ENCODE data around the gene TUBGCP3. TPM values are rescaled to one million over a fixed set of nuclear protein-coding genes. Genes with fewer than 3 reads are reported as not detected.

The TUBGCP3 gene
- total and polyA plus RNA-seq, 2 experiments from 2014 or later, result 12.5 to 12.9 TPM

GRCh38 chr13:112624602-112625430 lies 36.9 kb upstream of the TUBGCP3 start:
- no peak for TF ChIP-seq CTCF (IDR thresholded peaks at IDR 0.05; ENCODE audit: low read depth, low read length)
- H3K4me3 ChIP-seq, result no peak overlapping the region
- DNase-seq (ENCODE audit: low read depth in 1 of 2, low spot score in 1 of 2), result no peak
- peaks cover 11% of the 10 kb centered on the region for H3K27me3 ChIP-seq
- no peaks in the 10 kb centered on the region for H3K36me3 ChIP-seq
- H3K9me3 ChIP-seq (ENCODE audit: low read depth), result no peaks in the 10 kb centered on the region
- H3K27ac ChIP-seq, result no peak overlapping the region
- H3K4me1 ChIP-seq (ENCODE audit: low read depth), result no peaks in the 10 kb centered on the region

GRCh38 chr13:112624040-112624439 lies 36.1 kb upstream of the TUBGCP3 start:
- no peaks in the 10 kb centered on the region for H3K9me3 ChIP-seq (ENCODE audit: low read depth)
- H3K4me3 ChIP-seq, result no peak overlapping the region
- H3K4me1 ChIP-seq (ENCODE audit: low read depth), result no peaks in the 10 kb centered on the region
- no peak for DNase-seq (ENCODE audit: low read depth in 1 of 2, low spot score in 1 of 2)
- H3K27me3 ChIP-seq, result peaks cover 11% of the 10 kb centered on the region
- no peak for TF ChIP-seq CTCF (IDR thresholded peaks at IDR 0.05; ENCODE audit: low read depth, low read length)
- no peak overlapping the region for H3K27ac ChIP-seq
- H3K36me3 ChIP-seq, result no peaks in the 10 kb centered on the region

- no peaks in the 10 kb centered on the region for H3K9me3 ChIP-seq (ENCODE audit: low read depth)
Measured at GRCh38 chr13:112623051-112623711, 35.2 kb upstream of the TUBGCP3 start.

GRCh38 chr13:112622375-112622774 lies 34.4 kb upstream of the TUBGCP3 start:
- Histone ChIP-seq H3K4me1 (ENCODE audit: low read depth) (no peaks in the 10 kb centered on the region), H3K27me3 (peaks cover 11% of the 10 kb centered on the region), H3K4me3 (no peak overlapping the region), H3K9me3 (ENCODE audit: low read depth) (no peaks in the 10 kb centered on the region), H3K36me3 (no peaks in the 10 kb centered on the region), H3K27ac (no peak overlapping the region)
- TF ChIP-seq CTCF (IDR thresholded peaks at IDR 0.05; ENCODE audit: low read depth, low read length), result no peak
- DNase-seq (ENCODE audit: low read depth in 1 of 2, low spot score in 1 of 2), result no peak

More at GRCh38 chr13:112623051-112623711, 35.2 kb upstream of the TUBGCP3 start:
- no peak overlapping the region for H3K4me3 ChIP-seq
- TF ChIP-seq CTCF (IDR thresholded peaks at IDR 0.05; ENCODE audit: low read depth, low read length), result no peak
- H3K27ac ChIP-seq, result no peak overlapping the region
- peaks cover 11% of the 10 kb centered on the region for H3K27me3 ChIP-seq
- no peak for DNase-seq (ENCODE audit: low read depth in 1 of 2, low spot score in 1 of 2)
- no peaks in the 10 kb centered on the region for H3K36me3 ChIP-seq
- no peaks in the 10 kb centered on the region for H3K4me1 ChIP-seq (ENCODE audit: low read depth)

- H3K36me3 ChIP-seq, result no peaks in the 10 kb centered on the region
- no peaks in the 10 kb centered on the region for H3K4me1 ChIP-seq (ENCODE audit: low read depth)
- TF ChIP-seq CTCF (IDR thresholded peaks at IDR 0.05; ENCODE audit: low read depth, low read length), result no peak
- no peaks in the 10 kb centered on the region for H3K9me3 ChIP-seq (ENCODE audit: low read depth)
- no peak overlapping the region for H3K27ac ChIP-seq
- peak; percentile 12 to 86 for DNase-seq (ENCODE audit: low read depth in 1 of 2, low spot score in 1 of 2)
- H3K27me3 ChIP-seq, result peaks cover 17% of the 10 kb centered on the region
- H3K4me3 ChIP-seq, result peak overlapping the region; percentile 1
Measured at GRCh38 chr13:112619730-112620631, 32.0 kb upstream of the TUBGCP3 start.

Measured in cardiac muscle cell (in vitro differentiated cells and primary cell).